ENCODE measurements around the gene NOP58. TPM values are rescaled to one million over a fixed set of nuclear protein-coding genes. Genes with fewer than 3 reads are reported as not detected.
"Not testable (repeated sequence)": the region's sequence is repeated elsewhere in the genome, so short reads cannot be mapped to it uniquely, and the experiment has no call there.

Gene NOP58
- total RNA-seq = 30.8 TPM

- peak; percentile 95 for DNase-seq (ENCODE audit: low spot score)
Measured at GRCh38 chr2:202265467-202266277, at the start of gene NOP58. Gene NOP58, plus strand, starts transcription at chr2:202265763. Its CDS starts 179 bp downstream, at chr2:202265942.

GRCh38 chr2:202221873-202222272 lies 43.7 kb upstream of the NOP58 start:
- no peak for DNase-seq (ENCODE audit: low spot score)

GRCh38 chr2:202237787-202238233 lies 27.8 kb upstream of the NOP58 start:
- no peak for DNase-seq (ENCODE audit: low spot score)

- DNase-seq (ENCODE audit: low spot score) = peak; percentile 89
Measured at GRCh38 chr2:202238234-202239197, 27.0 kb upstream of the NOP58 start, which contains the start of gene SUMO1. Gene SUMO1, minus strand, starts transcription at chr2:202238597. Its CDS starts 146 bp downstream, at chr2:202238451.

- DNase-seq (ENCODE audit: low spot score) = not testable (repeated sequence)
Measured at GRCh38 chr2:202247710-202248109, 17.9 kb upstream of the NOP58 start.

GRCh38 chr2:202249521-202250253 lies 15.9 kb upstream of the NOP58 start:
- DNase-seq (ENCODE audit: low spot score) = no peak

GRCh38 chr2:202251494-202251893 lies 14.1 kb upstream of the NOP58 start:
- DNase-seq (ENCODE audit: low spot score) = no peak

- DNase-seq (ENCODE audit: low spot score) = no peak
Measured at GRCh38 chr2:202261531-202261930, 4.0 kb upstream of the NOP58 start.

GRCh38 chr2:202267495-202267894 lies 1.9 kb downstream of the NOP58 start:
- DNase-seq (ENCODE audit: low spot score) = no peak

- no peak for DNase-seq (ENCODE audit: low spot score)
Measured at GRCh38 chr2:202269585-202269984, 4.0 kb downstream of the NOP58 start.

GRCh38 chr2:202270487-202270886 lies 4.9 kb downstream of the NOP58 start:
- DNase-seq (ENCODE audit: low spot score) = no peak

GRCh38 chr2:202276078-202276720 lies 10.6 kb downstream of the NOP58 start:
- not testable (repeated sequence) for DNase-seq (ENCODE audit: low spot score)

- no peak for DNase-seq (ENCODE audit: low spot score)
Measured at GRCh38 chr2:202278036-202278760, 12.6 kb downstream of the NOP58 start.

- DNase-seq (ENCODE audit: low spot score) = no peak
Measured at GRCh38 chr2:202278944-202279343, 13.4 kb downstream of the NOP58 start.

- DNase-seq (ENCODE audit: low spot score) = no peak
Measured at GRCh38 chr2:202286595-202286994, 21.0 kb downstream of the NOP58 start.

GRCh38 chr2:202289394-202290204 lies 24.0 kb downstream of the NOP58 start:
- no peak for DNase-seq (ENCODE audit: low spot score)

- DNase-seq (ENCODE audit: low spot score) = no peak
Measured at GRCh38 chr2:202290316-202290715, 24.8 kb downstream of the NOP58 start.

GRCh38 chr2:202290970-202291369 lies 25.4 kb downstream of the NOP58 start:
- DNase-seq (ENCODE audit: low spot score) = no peak

GRCh38 chr2:202299712-202300111 lies 34.1 kb downstream of the NOP58 start:
- no peak for DNase-seq (ENCODE audit: low spot score)

GRCh38 chr2:202306034-202306433 lies 40.5 kb downstream of the NOP58 start:
- no peak for DNase-seq (ENCODE audit: low spot score)

Measured in mucosa of gallbladder (tissue), 1 donor.